Neural cell (in vitro differentiated cells): ENCODE results near the gene ZFP62. TPM values are rescaled to one million over a fixed set of nuclear protein-coding genes. Genes with fewer than 3 reads are reported as not detected.

Experiments used
- H2AFZ ChIP-seq: fragments of 200-600, 300-800 bp; sonication (generic), shearing (Covaris generic); 2 replicates; pipeline ENCODE4 v1.6.0; 2014; ENCODE audit warnings: low read depth, mild to moderate bottlenecking, antibody characterized with exemption, low read length, moderate library complexity
- H3F3A ChIP-seq: fragments of 200-600 bp; shearing (Covaris generic); 2 replicates; pipeline ENCODE4 v1.6.1; 2016; ENCODE audit warnings: mild to moderate bottlenecking, moderate library complexity, mixed read lengths, antibody characterized with exemption, low read length; ENCODE audit not compliant: insufficient read depth, poor library complexity, severe bottlenecking
- H3K27ac ChIP-seq: fragments of 200-600, 300-800 bp; sonication (generic), shearing (Covaris generic); 2 replicates; pipeline ENCODE4 v1.5.1; 2014; ENCODE audit warnings: mild to moderate bottlenecking, low read length, moderate library complexity
- H3K27me3 ChIP-seq: fragments of 300-800, 200-600 bp; sonication (generic), shearing (Covaris generic); 2 replicates; pipeline ENCODE4 v1.6.0; 2014; ENCODE audit warnings: mild to moderate bottlenecking, low read depth, low read length, moderate library complexity; ENCODE audit not compliant: insufficient read depth
- H3K36me3 ChIP-seq: fragments of 300-800, 200-600 bp; sonication (generic), shearing (Covaris generic); 2 replicates; pipeline ENCODE4 v1.5.1; 2014; ENCODE audit warnings: mild to moderate bottlenecking, antibody characterized with exemption, low read length, moderate library complexity; ENCODE audit not compliant: insufficient read depth
- H3K4me2 ChIP-seq: fragments of 300-800, 200-600 bp; sonication (generic), shearing (Covaris generic); 2 replicates; pipeline ENCODE4 v1.6.0; 2014; ENCODE audit warnings: mild to moderate bottlenecking, low read length
- H3K4me3 ChIP-seq: fragments of 300-800, 200-600 bp; sonication (generic), shearing (Covaris generic); 2 replicates; pipeline ENCODE4 v1.5.1; 2014; ENCODE audit warnings: mild to moderate bottlenecking, low read length, moderate library complexity
- H3K79me2 ChIP-seq: fragments of 200-600 bp; shearing (Covaris generic); replicated peaks from 2 replicates; pipeline ENCODE4 v1.6.0; 2014; ENCODE audit warnings: mild to moderate bottlenecking, low read length, moderate library complexity; ENCODE audit not compliant: insufficient read depth
- H3K9ac ChIP-seq: fragments of 300-800, 200-600 bp; sonication (generic), shearing (Covaris generic); 2 replicates; pipeline ENCODE4 v1.6.1; 2016; ENCODE audit warnings: mild to moderate bottlenecking, low read length, mixed read lengths
- H3K9me2 ChIP-seq: fragments of 200-600 bp; shearing (Covaris generic); 2 replicates; pipeline ENCODE4 v1.6.1; 2016; ENCODE audit warnings: mild to moderate bottlenecking, low read length, mixed read lengths; ENCODE audit not compliant: insufficient read depth
- H3K9me3 ChIP-seq: fragments of 200-600, 300-800 bp; sonication (generic), shearing (Covaris generic); 2 replicates; pipeline ENCODE4 v1.6.1; 2016; ENCODE audit warnings: mild to moderate bottlenecking, mixed run types, low read length, moderate library complexity, mixed read lengths
- H4K20me1 ChIP-seq: fragments of 200-600 bp; shearing (Covaris generic); 2 replicates; pipeline ENCODE4 v1.6.1; 2016; ENCODE audit warnings: mild to moderate bottlenecking, mixed run types; ENCODE audit not compliant: insufficient read depth
- EP300 ChIP-seq: fragments of 450-650 bp; conservative IDR thresholded peaks from 2 replicates; pipeline ENCODE4 v1.6.1; 2014; ENCODE audit warnings: antibody characterized with exemption, mild to moderate bottlenecking, moderate library complexity; ENCODE audit not compliant: poor library complexity, severe bottlenecking
- EZH2 ChIP-seq: fragments of 200-600, 300-800 bp; shearing (Covaris generic), sonication (generic); IDR thresholded peaks from 2 replicates; pipeline ENCODE4 v1.6.1; 2014; ENCODE audit warnings: antibody characterized with exemption, low read length, borderline replicate concordance, mild to moderate bottlenecking; ENCODE audit not compliant: insufficient read depth, poor library complexity, severe bottlenecking
- MXI1 ChIP-seq: fragments of 450-650 bp; conservative IDR thresholded peaks from 2 replicates; pipeline ENCODE4 v1.6.1; 2014; ENCODE audit warnings: antibody characterized with exemption, mild to moderate bottlenecking; ENCODE audit not compliant: poor library complexity, severe bottlenecking
- POLR2AphosphoS5 ChIP-seq: IDR thresholded peaks from 2 replicates; pipeline ENCODE4 v1.6.1; 2012
- RAD21 ChIP-seq: fragments of 450-650 bp; conservative IDR thresholded peaks from 2 replicates; pipeline ENCODE4 v1.6.1; 2014; ENCODE audit warnings: antibody characterized with exemption, mild to moderate bottlenecking, moderate library complexity
- SMC3 ChIP-seq: fragments of 450-650 bp; conservative IDR thresholded peaks from 2 replicates; pipeline ENCODE4 v1.6.1; 2014; ENCODE audit warnings: antibody characterized with exemption, mild to moderate bottlenecking, moderate library complexity; ENCODE audit not compliant: poor library complexity
- TAF1 ChIP-seq: IDR thresholded peaks from 2 replicates; pipeline ENCODE4 v1.6.1; 2012; ENCODE audit warnings: low read depth
- polyA plus RNA-seq: library from polyadenylated mRNA; depleted of rRNA; stranded (reverse); fragments of >200 nt; gene quantifications from 2 replicates; pipeline ENCODE4 v1.2.3, GENCODE V29; 2014
- TF ChIP-seq, protein P1 (sequence below): IDR thresholded peaks from 2 replicates; pipeline ENCODE4 v1.6.1; 2012; ENCODE audit warnings: borderline replicate concordance
- TF ChIP-seq, protein P2 (sequence below): fragments of 450-650 bp; IDR thresholded peaks from 2 replicates; pipeline ENCODE4 v1.5.1; 2014; ENCODE audit warnings: antibody characterized with exemption, mild to moderate bottlenecking, moderate library complexity; ENCODE audit not compliant: poor library complexity, severe bottlenecking

Gene ZFP62
- polyA plus RNA-seq, 1 donor from 2014 or later, result 69.1 TPM

DNA sequence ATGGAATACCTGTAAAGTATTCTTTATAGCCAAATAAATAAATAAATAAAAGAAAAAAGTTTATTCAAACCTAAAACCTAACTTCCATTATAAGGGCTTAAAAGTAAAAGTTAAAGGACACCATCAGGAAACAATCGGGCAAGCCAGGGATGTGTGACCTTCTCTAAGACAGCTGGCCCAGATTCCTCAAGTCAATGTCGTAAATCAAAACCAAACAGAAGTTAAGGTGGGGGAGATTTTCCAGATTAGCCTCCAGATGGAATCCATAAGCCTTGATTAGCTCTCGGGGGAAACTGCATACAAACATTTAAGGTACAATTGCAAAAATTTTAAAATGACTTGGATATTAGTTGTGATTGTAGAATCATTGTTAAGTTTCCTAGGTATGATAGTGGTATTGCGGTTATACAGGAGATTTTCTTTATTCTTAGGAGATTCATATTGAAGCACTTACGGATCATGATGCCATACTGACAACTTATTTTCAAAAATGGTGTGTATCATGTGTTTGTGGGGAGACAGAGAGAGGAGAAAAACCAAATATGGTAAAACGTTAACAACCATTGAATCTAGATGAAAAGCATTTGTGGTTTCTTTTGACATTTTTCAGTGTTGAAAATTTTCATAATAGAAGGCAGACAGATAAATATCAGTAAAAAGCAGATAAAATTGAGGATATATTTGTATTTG, 37.0 kb downstream of the ZFP62 start:
- no peaks in the 10 kb centered on the region for H3K79me2 ChIP-seq
- TF ChIP-seq MXI1, result no peak
- TF ChIP-seq TAF1, result no peak
- no peak for TF ChIP-seq SMC3
- TF ChIP-seq POLR2AphosphoS5, result no peak
- no peak for TF ChIP-seq EZH2
- TF ChIP-seq EP300, result no peak
- TF ChIP-seq RAD21, result no peak
- TF ChIP-seq, protein P1, sequence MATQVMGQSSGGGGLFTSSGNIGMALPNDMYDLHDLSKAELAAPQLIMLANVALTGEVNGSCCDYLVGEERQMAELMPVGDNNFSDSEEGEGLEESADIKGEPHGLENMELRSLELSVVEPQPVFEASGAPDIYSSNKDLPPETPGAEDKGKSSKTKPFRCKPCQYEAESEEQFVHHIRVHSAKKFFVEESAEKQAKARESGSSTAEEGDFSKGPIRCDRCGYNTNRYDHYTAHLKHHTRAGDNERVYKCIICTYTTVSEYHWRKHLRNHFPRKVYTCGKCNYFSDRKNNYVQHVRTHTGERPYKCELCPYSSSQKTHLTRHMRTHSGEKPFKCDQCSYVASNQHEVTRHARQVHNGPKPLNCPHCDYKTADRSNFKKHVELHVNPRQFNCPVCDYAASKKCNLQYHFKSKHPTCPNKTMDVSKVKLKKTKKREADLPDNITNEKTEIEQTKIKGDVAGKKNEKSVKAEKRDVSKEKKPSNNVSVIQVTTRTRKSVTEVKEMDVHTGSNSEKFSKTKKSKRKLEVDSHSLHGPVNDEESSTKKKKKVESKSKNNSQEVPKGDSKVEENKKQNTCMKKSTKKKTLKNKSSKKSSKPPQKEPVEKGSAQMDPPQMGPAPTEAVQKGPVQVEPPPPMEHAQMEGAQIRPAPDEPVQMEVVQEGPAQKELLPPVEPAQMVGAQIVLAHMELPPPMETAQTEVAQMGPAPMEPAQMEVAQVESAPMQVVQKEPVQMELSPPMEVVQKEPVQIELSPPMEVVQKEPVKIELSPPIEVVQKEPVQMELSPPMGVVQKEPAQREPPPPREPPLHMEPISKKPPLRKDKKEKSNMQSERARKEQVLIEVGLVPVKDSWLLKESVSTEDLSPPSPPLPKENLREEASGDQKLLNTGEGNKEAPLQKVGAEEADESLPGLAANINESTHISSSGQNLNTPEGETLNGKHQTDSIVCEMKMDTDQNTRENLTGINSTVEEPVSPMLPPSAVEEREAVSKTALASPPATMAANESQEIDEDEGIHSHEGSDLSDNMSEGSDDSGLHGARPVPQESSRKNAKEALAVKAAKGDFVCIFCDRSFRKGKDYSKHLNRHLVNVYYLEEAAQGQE, result no peak
- H3K9me2 ChIP-seq, result no peaks in the 10 kb centered on the region
- no peak overlapping the region for H2AFZ ChIP-seq
- H3K9me3 ChIP-seq, result no peaks in the 10 kb centered on the region
- H3K36me3 ChIP-seq, result no peaks in the 10 kb centered on the region
- no peaks in the 10 kb centered on the region for H4K20me1 ChIP-seq
- H3K9ac ChIP-seq, result no peak overlapping the region
- no peaks in the 10 kb centered on the region for H3F3A ChIP-seq
- H3K4me3 ChIP-seq, result no peak overlapping the region
- H3K27me3 ChIP-seq, result no peaks in the 10 kb centered on the region
- H3K4me2 ChIP-seq, result no peak overlapping the region
- no peak overlapping the region for H3K27ac ChIP-seq

DNA sequence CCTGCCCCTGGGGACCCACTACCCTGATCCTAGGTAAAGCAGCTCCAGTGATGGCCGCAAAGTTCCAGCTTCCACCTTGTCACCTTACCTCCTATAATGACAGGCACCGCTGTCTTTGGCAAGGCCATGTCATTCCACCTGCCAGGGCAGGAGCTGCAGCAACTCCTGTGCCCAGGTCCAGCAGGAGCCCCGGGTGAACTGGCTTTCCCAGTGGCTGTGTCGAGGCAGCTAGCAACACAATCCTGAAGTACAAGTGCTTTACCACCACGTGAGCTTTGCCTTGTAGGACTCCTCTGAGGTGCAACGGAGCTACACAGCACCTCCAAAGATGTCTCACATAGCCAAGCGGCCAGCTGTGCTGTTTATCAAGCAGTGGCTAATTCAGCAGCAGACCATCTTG, 37.7 kb downstream of the ZFP62 start:
- TF ChIP-seq RAD21, result no peak
- TF ChIP-seq, protein P2, sequence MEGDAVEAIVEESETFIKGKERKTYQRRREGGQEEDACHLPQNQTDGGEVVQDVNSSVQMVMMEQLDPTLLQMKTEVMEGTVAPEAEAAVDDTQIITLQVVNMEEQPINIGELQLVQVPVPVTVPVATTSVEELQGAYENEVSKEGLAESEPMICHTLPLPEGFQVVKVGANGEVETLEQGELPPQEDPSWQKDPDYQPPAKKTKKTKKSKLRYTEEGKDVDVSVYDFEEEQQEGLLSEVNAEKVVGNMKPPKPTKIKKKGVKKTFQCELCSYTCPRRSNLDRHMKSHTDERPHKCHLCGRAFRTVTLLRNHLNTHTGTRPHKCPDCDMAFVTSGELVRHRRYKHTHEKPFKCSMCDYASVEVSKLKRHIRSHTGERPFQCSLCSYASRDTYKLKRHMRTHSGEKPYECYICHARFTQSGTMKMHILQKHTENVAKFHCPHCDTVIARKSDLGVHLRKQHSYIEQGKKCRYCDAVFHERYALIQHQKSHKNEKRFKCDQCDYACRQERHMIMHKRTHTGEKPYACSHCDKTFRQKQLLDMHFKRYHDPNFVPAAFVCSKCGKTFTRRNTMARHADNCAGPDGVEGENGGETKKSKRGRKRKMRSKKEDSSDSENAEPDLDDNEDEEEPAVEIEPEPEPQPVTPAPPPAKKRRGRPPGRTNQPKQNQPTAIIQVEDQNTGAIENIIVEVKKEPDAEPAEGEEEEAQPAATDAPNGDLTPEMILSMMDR, result no peak
- TF ChIP-seq, protein P1, result no peak
- TF ChIP-seq EP300, result no peak
- TF ChIP-seq POLR2AphosphoS5, result no peak
- TF ChIP-seq TAF1, result no peak
- TF ChIP-seq EZH2, result no peak
- TF ChIP-seq SMC3, result no peak
- no peak for TF ChIP-seq MXI1
- H3K9ac ChIP-seq, result no peak overlapping the region
- H3K4me2 ChIP-seq, result no peak overlapping the region
- H3K9me2 ChIP-seq, result no peaks in the 10 kb centered on the region
- no peaks in the 10 kb centered on the region for H3F3A ChIP-seq
- H3K79me2 ChIP-seq, result no peaks in the 10 kb centered on the region
- no peak overlapping the region for H2AFZ ChIP-seq
- no peak overlapping the region for H3K27ac ChIP-seq
- no peak overlapping the region for H3K4me3 ChIP-seq
- no peaks in the 10 kb centered on the region for H3K36me3 ChIP-seq
- H3K9me3 ChIP-seq, result no peaks in the 10 kb centered on the region
- H4K20me1 ChIP-seq, result no peaks in the 10 kb centered on the region
- no peaks in the 10 kb centered on the region for H3K27me3 ChIP-seq
